NCI-H1930 (cell line): ENCODE measurements around the gene APOL2.
"Not testable (repeated sequence)": the region's sequence is repeated elsewhere in the genome, so short reads cannot be mapped to it uniquely, and the experiment has no call there.

ENCODE experiments used
- DNase-seq, 2 experiments: peaks; one replicate each; lab custom pipeline; 2025; lab: John Stamatoyannopoulos, UW

The APOL2 gene

GRCh38 chr22:36197514-36198146 lies 41.7 kb downstream of the APOL2 start:
- no peak for DNase-seq

GRCh38 chr22:36197065-36197440 lies 42.3 kb downstream of the APOL2 start:
- no peak for DNase-seq

- no peak for DNase-seq
These were observed 42.9 kb downstream of the APOL2 start for GRCh38 chr22:36196254-36197064.

GRCh38 chr22:36194971-36195370 lies 44.4 kb downstream of the APOL2 start:
- DNase-seq: no peak

GRCh38 chr22:36194385-36194784 lies 44.9 kb downstream of the APOL2 start:
- no peak for DNase-seq

GRCh38 chr22:36193577-36193976 lies 45.8 kb downstream of the APOL2 start:
- DNase-seq: no peak

GRCh38 chr22:36193171-36193570 lies 46.2 kb downstream of the APOL2 start:
- DNase-seq: no peak

- DNase-seq: no peak
These were observed 46.8 kb downstream of the APOL2 start for GRCh38 chr22:36192542-36192941.

GRCh38 chr22:36191106-36191836 lies 48.1 kb downstream of the APOL2 start:
- DNase-seq: no peak

GRCh38 chr22:36187862-36188261 lies 51.5 kb downstream of the APOL2 start:
- not testable (repeated sequence) for DNase-seq

- DNase-seq: no peak
These were observed 53.3 kb downstream of the APOL2 start for GRCh38 chr22:36185828-36186624.

GRCh38 chr22:36184433-36185025 lies 54.8 kb downstream of the APOL2 start:
- no peak for DNase-seq

- no peak for DNase-seq
These were observed 55.9 kb downstream of the APOL2 start for GRCh38 chr22:36183446-36183845.

GRCh38 chr22:36182857-36183256 lies 56.5 kb downstream of the APOL2 start:
- DNase-seq: no peak

GRCh38 chr22:36182056-36182455 lies 57.3 kb downstream of the APOL2 start:
- DNase-seq: no peak

- no peak for DNase-seq
These were observed 58.4 kb downstream of the APOL2 start for GRCh38 chr22:36180928-36181327.

- peak; percentile 12 to 36 for DNase-seq
These were observed 59.1 kb downstream of the APOL2 start for GRCh38 chr22:36180038-36180880.

GRCh38 chr22:36177160-36177559 lies 62.2 kb downstream of the APOL2 start:
- no peak for DNase-seq
